GDM1 (cell line): ENCODE measurements around the gene ZNF646.
A peak's percentile ranks its signal among the peaks of the same experiment; 100 is the strongest.

ENCODE experiments used
- DNase-seq: peaks from one replicate; lab custom pipeline; 2025; lab: John Stamatoyannopoulos, UW

ZNF646 gene

DNA sequence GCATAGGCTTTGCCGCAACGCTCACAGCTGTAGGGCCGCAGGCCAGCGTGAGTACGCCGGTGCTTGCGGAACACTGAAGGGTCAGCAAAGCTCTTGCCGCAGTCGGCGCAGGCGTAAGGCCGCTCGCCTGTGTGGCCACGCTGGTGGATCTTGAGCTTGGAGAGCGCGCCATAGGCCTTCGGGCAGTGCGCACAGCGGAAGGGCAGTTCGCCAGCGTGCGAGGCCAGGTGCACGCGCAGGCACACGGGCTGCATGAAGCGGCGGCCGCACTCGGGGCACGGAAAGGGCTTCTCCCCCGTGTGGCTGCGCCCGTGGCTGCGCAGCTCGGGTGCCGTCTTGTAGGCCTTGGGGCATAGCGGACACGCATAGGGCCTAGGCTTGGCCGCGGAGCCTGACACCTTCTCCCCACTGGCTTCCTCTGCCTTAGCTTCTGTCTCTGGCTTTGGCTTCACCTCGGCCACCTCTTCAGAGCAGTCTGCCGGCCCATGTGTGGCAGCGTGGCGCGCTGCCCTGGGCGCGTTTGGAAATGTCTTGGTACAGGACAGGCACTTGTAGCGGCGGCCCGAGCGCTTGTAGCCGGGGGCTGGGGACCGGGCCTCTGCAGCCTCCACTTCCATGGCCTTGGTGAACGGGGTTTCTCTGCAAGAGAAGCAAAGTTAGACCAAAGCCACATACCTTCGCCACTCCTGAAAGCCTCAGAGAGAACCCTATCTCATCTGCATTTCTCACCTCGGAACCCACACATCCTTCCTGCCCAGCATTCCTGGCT lies 10.2 kb upstream of the ZNF646 start:
- peak; percentile 73 for DNase-seq

DNA sequence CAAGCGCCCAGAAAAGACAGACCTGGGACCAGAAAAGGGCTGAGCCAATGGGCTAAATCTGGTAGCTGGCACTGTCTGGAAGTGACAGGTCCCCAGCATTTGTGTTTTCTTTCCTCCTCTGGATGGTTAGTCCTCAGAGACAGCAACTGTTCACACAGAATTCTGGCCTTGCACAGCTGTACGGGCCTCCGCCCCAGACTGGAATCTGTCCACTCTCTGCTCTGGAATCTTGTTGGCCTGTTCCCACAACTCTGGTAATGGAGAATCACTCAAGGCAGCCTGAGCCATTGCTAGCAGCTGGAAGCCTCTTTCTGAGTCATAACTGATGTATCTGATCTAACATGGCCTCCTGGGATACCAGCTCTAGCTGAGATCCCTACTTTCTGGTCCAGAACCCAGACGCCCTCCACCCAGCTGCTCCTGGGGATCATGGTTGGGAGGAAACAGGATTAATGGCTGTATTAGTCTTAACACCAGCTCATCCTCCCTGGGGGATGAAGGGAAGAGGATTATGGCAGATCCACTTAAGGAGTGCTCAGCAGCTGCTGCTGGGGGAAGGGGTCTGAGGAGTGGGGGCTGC lies 9.2 kb upstream of the ZNF646 start:
- no peak for DNase-seq

DNA sequence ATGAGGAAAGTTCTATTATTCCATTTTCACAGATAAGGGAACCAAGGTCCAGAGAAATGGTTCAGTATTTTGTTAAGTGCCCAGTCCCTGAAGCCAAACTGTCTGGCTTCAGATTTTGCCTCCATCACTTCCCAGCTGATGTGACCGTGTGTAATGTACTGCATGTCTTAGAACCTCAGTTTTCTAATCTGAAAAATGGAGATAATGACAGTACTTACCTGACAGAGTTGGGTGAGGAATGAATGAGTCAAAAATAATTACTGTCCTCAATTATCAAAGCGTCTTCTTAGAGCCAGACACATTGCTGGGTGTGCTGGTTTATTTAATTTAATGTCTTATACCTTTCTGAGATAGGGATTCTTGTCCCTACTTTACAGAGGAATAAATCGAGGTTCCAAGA lies 6.9 kb upstream of the ZNF646 start:
- DNase-seq: no peak

DNA sequence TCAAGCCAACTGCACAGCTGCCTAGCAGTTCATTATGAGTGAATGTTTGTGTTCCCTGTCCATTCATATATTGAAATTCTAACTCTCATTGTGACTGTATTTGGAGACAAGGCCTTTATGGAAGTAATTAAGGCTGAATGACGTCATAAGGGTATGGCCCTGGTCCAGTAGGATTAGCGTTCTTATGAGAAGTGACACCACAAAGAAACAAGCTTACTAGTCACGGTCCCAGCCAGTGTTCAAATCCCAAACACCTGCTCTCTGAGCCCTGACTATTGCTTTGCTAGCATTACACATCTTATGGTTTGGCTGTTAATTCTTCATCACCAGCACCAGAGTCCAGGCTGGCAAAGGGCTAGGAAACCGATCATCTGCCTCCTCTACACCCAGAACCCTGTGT lies 2.4 kb upstream of the ZNF646 start:
- DNase-seq: no peak

DNA sequence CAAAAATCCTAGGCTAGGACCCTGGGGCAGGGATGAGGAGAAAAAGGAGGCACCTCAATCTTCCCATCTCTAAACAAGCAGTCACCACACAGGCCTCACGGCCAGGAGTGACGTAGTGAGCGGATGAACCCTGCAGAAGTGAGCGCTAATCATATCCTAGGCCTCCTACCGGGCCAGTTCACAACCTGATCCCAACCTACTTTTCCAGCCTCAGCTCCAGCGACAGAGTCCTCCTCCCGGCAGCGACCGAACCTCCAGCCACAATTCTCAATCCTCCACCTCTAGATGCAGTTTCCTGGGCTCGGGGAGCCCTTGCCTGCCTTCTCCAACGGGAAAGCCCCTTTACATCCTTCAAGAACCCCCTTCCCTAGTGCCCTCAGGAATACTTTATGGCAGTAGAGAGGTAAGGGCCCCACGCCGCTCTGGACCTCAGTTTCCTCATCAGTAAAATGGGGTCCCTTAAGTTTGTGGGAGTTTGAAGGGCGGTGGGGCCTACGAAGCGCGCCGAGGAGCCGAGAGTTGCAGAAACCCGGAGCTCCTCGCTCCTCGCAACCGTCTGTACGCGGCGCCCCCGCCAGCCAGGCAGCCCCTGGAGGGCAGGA lies 1.6 kb upstream of the ZNF646 start:
- no peak for DNase-seq

DNA sequence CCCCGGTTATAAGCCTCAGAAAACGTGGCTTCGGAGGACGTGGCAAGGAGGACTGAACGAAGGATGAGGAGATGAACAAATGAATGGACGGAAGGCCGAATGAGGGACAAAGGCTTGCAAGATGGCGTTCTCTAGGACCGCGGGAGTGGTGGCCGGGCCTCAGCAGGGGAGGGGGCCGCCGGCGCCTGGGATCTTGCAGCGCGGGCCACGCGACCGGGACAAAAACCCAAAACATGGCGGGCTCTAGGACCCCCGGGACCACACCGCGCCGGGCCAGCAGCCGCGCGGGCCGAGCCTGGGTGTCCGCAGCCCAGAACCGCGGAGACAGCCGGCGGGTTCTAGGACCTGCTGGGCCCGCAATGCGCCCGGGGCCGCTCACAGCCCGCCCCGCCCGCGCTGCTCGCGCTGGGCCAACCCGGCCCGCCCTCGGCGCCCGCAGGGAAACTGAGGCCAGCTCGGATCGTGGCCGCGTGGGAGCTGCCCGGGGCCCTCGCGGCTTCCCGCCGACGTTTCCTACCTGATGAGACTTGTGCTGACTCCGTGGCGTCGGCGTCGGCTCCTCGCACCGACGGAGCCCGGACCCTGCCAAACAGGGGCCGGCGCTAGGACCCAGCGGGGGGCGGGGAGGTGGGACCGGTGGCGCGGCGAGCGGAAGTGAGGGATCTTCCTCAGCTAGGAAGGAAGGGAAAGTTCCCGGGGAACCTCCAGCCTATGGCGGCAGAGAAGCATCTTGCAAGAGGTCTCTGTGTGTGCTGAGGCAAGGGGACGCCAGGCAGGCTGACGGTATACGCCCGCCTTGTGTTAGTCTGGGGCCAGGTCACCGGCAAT lies 866 bp upstream of the ZNF646 start:
- peak; percentile 84 for DNase-seq

DNA sequence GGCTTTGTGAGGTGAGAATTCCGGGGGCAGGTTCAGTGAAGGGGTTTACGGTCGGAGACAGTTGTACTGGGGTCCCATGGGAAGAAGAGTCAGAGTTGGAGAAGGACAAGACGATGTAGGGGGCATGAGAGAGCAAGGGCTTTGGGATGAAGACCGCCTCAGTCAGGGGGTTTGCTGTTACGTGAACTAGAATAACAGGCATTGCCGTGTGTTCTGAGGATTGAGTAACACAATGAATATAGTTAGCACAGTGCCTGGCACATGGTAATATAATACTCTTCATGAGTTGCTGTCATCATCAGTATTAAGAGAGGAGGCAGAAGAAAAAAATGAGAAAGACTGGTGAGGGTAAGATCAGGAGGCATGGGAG lies 577 bp downstream of the ZNF646 start:
- DNase-seq: no peak

DNA sequence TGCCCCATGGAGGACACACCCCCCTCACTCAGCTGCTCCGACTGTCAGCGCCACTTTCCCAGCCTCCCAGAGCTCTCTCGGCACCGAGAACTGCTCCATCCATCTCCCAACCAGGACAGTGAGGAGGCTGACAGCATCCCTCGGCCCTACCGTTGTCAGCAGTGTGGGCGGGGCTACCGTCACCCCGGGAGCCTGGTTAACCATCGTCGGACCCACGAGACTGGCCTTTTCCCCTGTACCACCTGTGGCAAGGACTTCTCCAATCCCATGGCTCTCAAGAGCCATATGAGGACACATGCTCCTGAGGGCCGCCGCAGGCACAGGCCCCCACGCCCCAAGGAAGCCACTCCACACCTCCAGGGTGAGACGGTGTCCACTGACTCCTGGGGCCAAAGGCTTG lies 2.1 kb downstream of the ZNF646 start:
- DNase-seq: no peak

DNA sequence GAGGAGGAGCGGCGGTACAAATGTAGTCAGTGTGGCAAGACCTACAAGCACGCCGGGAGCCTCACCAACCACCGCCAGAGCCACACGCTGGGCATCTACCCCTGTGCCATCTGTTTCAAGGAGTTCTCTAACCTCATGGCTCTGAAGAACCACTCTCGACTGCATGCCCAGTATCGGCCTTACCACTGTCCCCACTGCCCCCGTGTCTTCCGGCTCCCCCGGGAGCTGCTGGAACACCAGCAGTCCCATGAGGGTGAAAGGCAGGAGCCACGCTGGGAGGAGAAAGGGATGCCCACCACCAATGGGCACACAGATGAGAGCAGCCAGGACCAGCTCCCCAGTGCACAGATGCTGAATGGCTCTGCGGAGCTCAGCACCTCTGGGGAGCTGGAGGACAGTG lies 2.8 kb downstream of the ZNF646 start:
- DNase-seq: no peak

DNA sequence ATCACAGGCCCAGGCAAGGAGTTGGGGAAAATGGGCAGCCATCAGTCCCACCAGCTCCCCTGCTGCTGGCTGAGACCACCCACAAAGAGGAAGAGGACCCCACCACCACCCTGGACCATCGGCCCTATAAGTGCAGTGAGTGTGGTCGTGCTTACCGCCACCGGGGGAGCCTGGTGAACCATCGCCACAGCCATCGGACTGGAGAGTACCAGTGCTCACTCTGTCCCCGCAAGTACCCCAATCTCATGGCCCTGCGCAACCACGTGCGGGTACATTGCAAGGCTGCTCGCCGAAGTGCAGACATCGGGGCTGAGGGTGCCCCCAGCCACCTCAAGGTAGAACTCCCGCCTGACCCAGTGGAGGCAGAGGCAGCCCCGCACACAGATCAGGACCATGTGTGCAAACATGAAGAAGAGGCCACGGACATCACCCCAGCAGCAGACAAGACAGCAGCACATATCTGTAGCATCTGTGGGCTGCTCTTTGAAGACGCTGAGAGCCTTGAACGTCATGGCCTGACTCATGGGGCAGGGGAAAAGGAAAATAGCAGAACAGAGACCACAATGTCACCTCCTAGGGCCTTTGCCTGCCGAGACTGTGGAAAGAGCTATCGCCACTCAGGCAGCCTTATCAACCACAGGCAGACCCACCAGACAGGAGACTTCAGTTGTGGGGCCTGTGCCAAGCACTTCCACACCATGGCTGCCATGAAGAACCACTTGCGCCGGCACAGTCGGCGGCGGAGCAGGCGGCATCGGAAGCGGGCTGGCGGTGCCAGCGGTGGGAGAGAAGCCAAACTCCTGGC lies 3.6 kb downstream of the ZNF646 start:
- DNase-seq: no peak

DNA sequence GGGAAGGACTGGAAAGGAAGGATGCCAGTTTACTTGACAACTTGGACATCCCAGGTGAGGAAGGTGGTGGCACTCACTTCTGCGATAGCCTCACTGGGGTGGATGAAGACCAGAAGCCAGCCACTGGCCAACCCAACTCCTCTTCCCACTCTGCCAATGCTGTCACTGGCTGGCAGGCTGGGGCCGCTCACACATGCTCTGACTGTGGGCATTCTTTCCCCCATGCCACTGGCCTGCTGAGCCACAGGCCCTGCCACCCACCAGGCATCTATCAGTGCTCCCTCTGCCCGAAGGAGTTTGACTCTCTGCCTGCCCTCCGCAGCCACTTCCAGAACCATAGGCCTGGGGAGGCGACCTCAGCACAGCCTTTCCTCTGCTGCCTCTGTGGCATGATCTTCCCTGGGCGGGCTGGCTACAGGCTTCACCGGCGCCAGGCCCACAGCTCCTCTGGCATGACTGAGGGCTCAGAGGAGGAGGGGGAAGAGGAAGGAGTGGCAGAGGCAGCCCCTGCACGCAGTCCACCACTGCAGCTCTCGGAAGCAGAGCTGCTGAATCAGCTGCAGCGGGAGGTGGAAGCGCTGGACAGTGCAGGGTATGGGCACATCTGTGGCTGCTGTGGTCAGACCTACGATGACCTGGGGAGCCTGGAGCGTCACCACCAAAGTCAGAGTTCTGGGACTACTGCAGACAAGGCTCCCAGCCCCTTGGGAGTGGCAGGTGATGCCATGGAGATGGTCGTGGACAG lies 4.5 kb downstream of the ZNF646 start:
- DNase-seq: no peak

DNA sequence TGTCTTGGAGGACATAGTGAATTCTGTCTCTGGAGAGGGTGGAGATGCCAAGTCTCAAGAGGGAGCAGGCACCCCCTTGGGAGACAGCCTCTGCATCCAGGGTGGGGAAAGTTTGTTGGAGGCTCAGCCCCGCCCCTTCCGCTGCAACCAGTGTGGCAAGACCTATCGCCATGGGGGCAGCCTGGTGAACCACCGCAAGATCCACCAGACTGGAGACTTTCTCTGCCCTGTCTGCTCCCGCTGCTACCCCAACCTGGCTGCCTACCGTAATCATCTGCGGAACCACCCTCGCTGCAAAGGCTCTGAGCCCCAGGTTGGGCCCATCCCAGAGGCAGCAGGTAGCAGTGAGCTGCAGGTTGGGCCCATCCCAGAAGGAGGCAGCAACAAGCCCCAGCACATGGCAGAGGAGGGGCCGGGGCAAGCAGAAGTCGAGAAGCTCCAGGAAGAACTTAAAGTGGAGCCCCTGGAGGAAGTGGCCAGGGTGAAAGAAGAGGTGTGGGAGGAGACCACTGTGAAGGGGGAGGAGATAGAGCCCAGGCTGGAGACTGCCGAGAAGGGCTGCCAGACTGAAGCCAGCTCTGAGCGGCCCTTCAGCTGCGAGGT lies 5.2 kb downstream of the ZNF646 start:
- peak; percentile 21 for DNase-seq

DNA sequence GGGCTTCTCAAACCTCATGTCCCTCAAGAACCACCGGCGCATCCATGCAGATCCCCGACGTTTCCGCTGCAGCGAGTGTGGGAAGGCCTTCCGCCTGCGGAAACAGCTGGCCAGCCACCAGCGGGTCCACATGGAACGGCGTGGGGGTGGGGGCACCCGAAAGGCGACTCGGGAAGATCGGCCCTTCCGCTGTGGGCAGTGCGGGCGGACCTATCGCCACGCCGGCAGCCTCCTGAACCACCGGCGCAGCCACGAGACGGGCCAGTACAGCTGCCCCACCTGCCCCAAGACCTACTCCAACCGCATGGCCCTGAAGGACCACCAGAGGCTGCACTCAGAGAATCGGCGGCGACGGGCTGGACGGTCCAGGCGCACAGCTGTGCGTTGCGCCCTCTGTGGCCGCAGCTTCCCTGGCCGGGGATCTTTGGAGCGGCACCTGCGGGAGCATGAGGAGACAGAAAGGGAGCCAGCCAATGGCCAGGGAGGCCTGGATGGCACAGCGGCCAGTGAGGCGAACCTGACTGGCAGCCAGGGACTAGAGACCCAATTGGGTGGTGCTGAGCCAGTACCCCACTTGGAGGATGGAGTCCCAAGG lies 5.9 kb downstream of the ZNF646 start:
- no peak for DNase-seq

DNA sequence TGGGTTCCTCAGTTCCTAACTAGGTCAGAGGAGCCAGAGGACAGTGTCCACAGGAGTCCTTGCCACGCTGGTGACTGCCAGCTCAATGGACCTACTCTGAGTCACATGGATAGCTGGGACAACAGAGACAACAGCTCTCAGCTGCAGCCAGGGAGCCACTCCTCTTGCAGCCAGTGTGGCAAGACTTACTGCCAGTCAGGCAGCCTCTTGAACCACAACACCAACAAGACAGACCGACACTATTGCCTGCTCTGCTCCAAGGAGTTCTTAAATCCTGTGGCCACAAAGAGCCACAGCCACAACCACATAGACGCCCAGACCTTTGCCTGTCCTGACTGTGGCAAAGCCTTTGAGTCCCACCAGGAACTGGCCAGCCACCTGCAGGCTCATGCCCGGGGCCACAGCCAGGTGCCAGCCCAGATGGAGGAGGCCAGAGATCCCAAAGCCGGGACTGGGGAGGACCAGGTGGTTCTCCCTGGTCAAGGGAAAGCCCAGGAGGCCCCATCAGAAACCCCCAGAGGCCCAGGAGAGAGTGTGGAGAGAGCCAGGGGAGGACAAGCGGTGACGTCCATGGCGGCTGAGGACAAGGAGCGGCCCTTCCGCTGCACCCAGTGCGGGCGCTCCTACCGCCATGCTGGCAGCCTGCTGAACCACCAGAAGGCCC lies 6.7 kb downstream of the ZNF646 start:
- DNase-seq: no peak

DNA sequence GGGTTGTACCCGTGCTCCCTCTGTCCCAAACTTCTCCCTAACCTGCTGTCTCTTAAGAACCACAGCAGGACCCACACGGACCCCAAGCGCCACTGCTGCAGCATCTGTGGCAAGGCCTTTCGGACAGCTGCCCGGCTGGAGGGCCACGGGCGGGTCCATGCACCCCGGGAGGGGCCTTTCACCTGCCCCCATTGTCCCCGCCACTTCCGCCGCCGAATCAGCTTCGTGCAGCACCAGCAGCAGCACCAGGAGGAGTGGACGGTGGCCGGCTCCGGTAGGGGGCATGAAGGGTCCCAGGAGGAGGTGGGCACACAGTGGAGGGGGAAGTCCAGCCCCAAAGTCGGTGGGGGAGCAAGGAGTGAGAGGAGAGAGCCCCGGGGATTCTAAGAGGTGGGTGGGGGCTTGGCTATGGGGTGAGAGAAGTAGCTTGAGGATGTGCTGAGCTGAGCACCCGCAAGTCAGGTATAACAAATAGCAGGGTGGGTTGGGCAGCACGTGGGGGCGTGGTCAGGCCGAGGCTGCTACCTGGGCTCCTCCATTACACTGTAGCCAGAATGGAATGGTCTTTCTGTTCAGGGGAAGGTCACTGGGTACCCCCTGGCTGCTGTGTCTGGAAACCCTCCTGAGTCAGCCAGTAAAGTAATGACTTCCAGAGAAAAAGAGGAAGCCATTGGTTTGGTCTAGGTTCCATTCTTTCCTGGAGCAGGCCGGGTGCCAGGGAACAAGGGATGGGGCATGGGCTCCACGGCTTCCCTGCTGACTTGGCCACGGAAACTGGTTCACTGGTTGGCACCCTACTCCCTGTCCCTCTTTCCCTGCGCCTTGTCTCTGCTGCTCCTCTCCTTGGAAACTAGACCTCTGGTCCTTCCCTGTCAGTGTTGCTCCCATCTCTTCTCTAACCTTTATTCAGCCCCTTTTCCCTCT lies 7.5 kb downstream of the ZNF646 start:
- DNase-seq: no peak

DNA sequence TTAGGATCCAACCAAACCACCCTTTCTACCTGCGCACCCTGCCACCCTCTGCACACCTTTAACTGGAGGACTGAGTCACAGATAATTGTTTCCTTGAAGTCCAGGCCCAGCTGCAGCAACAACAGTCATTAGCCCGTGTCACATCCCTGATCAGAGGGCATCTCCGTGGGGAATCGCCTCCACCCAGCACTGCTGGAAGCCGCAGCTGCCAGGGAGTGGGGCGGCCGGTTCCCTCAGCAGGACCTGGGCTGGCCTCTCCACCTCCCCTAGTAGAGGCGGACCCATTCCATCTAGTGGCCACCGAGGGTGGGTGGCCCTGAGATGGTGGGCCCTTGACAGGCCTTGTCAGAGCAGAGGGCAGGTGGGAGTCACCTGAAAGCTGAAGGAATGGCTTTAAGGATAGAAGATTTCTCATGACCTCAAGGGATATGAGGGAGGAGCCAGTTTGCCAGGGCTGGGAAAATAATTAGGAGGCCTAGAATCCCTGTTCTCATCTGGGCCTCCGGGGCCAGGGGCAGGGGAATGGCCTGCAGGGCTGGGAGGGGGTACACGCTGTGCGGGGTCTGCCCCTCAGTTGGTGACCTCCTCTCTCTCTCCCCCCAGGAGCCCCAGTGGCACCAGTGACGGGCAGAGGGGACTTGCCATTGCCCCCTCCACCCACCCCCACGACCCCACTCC lies 8.3 kb downstream of the ZNF646 start:
- no peak for DNase-seq

DNA sequence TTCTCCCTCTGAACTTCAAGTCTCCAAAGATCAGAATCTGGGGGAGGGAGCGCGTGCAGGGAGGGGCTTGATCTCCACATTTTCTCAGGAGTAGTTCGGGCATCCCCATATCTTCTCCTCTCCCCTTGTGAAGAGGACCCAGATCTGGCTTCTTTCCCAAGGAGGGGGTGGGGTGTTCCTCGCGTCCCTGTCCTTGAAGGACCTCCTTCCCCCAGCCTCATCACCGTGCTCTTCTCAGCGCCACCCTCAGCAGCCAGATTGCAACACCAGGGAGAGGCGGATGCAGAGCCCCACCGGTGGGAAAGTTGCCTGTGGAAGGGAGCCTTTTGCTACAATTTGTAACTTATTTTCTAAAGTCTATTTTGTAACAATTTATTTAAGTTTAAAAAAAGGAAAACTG lies 8.9 kb downstream of the ZNF646 start:
- DNase-seq: no peak

DNA sequence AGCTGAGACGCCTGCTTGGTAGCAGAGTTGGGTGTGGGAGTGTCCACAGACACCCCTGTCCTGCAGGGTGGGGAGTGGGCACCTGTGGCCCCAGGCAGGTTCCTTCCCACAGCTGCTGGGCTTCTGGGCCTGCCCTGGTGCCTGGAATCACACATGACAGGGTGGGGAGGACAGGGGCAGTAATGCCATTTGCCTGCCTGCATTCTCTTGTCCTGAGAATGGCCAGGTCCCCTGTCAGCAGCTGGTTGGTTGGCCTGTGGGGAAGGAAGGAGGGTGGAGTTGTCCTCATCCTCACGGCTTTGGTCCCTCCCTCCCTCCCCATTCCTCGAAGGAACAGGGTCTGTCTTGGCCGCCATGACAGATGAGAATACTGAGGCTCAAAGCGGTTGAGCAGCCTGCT lies 9.3 kb downstream of the ZNF646 start:
- DNase-seq: no peak
